Mucosa of gallbladder (tissue), 1 donor: ENCODE results near the gene MED9. TPM values are rescaled to one million over a fixed set of nuclear protein-coding genes. Genes with fewer than 3 reads are reported as not detected.
A peak's percentile ranks its signal among the peaks of the same experiment; 100 is the strongest.

Source experiments
- DNase-seq: peaks from one replicate; pipeline ENCODE4 v3.0.0-alpha.2; 2020; ENCODE audit warnings: low spot score
- total RNA-seq: library from RNA; stranded (reverse); gene quantifications from one replicate; pipeline ENCODE4 v1.2.1, GENCODE V29; 2021
- donor health status: DM: no; HTN: no; CAD: no.

The MED9 gene
- total RNA-seq, 1 donor from 2014 or later: 13.9 TPM

DNA sequence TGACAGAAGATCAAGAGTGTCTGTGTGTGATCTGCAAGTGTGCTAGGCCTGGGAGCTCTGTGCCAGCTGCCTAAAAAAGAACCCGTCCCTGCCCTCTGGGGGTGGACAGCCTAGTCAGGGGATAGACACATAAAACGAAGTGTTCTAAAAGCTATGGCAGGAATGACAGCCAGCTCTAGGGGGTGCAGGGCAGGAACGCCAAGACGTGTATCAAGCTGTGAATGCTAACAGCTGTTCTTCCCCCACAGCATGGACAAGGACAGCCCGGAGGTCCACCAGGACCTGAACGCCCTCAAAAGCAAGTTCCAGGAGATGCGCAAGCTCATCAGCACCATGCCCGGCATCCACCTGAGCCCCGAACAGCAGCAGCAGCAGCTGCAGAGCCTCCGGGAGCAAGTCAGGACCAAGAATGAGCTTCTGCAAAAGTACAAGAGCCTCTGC lies 14.3 kb downstream of the MED9 start:
- no peak for DNase-seq

DNA sequence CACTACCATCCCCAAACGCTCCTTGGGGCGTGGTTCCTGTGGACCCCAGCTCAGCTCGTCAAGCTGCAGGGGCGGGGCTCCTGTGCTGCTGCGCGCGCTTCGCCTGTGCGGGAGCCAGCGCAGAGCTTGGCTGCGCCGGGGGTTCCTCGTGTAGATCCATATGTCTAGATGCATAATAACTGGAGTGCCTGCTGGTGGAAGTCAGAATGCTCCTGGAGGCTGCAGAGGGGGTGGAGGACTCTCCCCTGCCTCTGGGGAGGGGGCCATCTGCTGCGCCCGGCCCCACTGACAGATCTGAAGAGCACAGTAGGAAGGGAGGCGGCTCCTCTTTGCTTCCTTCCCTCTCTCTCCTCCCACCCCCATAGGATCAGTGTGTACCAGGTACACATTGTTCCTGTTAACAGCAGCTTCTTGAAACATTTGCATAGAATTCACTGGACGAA lies 14.8 kb downstream of the MED9 start:
- DNase-seq: no peak

DNA sequence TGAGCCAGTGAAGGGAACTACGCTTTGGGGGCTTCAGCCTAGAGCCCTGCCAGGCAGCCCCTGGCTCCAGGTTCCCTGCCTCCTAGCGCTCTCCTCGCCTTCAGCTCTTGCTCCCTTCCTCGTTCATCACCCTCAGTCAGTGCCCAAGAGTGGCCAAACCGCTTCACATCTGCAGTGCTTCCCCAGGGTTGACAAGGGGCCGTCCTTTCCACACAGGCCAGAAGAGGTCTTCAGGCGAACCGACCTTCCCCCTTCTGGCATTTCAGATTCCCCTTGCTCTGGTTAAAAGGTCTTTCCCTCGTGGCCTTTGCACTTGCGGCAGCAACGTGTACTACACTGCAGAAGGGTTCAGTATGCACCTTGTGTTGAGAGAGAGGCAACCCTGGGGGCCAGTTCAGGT lies 15.3 kb downstream of the MED9 start:
- DNase-seq: no peak

DNA sequence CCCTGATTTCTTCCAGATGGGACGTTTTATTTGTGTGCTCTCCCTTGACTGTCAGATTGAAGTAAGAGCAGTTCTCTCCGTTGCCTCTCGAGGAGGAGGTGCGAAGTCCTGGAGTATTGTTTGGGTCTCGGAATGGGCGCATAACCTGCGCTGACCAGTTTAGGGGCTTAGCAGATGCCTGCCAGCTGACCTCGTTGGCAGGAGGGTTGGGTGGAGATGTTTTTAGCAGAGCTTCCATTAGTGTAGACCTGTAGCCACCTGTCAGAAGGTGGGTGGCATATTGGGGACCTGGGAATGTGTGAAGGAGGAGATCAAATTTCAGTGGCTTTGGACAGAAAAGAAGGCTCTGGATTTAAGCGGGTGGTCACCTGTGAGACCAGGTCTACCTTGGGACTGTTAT lies 15.8 kb downstream of the MED9 start:
- no peak for DNase-seq

DNA sequence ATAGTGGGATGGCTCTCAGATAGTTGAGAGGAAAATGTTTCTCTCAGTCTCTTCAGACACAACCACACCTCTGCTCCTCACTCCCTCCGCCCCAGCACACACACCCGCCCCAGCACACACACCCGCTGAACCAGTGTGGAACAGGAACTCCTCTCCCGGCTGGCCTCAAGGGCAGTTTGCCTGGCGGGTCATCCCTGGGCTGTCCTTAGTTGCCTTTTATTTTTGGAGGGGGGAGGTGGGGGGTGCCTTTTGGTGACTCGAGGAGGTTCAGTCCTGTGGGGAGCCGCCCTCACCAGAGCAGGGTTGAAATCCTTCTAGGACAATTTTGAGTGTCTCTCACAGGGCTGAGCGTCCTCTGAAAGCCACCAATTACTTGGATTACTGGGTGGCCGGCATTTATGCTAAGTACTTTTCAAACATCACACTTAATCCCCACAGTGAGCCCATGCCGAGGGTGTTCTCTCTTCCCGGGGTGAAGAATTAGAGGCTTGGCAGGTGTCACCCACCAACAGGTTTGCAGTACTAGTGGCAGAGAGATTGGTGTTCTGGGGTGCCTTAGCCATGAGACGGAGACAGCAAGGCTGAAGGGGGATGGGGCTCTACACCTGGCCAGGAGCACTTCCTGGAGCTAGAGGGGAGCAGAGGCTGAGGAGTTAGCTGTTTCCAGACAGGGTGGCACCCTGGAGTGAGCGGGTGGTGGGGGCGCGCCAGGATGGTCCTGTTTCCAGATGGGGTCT lies 16.6 kb downstream of the MED9 start:
- DNase-seq: no peak

DNA sequence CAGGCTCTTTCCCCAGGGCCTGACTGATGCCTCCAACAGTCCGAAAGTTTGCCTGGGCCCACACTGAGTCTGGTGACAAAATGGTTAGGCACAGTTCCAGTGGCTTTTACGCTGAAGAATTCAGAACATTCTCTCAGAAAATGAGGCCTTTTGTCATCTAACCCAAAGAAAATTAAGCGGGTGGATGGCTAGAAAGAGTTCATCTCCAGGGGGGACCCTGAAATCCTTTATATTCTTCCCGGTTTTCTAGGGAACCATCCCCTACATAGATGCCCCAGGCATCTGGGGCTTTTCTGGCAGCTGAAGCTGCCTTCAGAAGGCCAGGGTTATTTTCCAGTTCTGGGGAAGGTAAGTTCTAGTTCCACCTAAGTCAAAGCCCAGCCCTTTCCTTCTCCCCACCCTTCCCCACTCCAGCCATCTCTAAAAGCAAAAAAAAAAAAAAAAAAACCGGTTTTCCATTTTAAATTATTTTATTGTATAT lies 17.2 kb downstream of the MED9 start:
- no peak for DNase-seq

DNA sequence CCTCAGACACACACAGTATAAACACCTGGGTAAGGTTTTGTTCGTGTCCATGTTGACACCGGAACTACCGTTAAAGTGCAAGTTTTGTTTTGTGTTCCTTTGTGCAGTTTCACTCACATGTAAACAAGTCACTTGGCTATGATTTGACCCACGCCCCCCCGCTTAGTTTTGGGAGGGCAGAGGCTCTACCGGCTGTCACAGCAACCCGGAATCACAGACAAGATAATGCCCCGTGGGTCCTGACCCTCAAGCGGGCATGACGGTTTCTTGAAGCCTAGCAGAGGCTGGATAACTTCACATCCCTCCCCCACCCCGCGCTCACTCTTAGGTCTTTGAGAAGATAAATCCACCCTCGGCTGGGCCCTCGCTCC lies 17.7 kb downstream of the MED9 start:
- no peak for DNase-seq

DNA sequence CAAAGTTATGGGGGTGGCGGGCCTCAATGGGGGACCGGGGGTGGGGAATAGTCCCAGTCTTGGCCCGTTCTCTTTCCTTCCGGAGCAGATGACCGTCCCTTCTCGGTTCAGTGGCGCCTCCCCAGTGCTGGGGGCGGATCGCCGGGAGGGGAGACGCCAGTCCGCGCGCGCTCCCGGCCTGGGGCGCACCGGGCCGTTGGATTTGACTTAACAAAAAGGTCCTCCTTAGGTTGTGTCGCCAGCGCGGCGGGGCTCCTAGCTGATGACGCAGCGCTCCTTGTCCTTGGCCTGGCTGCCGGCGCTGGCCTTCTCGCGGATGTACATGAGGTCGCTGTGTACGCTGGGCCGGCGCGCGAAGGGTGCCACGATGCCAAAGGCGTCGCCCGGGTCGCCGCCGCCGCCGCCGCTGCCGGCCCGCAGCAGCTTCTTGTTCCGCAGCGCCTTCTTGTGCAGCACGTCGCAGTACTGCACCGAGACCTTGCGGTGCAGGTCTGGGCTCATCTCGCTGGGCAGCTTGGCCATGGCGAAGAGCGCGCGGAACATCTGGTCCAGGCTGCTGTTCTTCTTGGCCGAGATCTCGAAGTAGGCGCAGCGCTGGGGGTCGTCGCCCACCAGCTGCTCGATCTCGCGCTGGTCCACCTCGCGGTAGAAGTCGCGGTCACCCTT lies 18.2 kb downstream of the MED9 start:
- no peak for DNase-seq

DNA sequence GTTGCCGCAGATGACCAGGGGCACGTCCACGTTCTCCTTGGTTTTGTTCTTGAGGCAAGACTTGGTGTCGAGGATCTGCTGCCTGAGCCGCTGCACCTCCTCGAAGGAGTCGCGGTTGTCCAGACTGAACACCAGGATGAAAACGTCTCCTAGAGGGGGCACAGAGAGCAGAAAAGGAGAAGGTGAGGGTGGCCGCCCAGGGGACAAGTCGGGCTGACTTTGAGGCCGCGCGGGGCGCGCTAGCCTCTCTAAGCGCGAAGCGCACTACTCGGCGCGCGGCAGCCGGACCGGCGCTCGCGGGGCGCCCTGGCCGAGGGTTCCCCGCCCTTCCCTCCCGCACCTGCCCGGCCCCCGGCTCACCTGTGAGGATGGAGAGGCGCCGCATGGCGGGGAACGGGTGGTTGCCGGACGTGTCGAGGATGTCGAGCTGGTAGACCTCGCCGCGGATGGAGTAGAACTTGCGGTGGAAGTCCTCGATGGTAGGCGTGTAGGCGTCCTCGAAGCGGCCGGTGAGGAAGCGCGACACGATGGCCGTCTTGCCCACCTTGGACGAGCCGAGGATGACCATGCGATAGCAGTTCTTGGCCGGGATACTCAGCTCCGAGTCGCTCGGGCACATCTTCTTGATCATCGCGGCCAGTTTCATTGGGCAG lies 18.9 kb downstream of the MED9 start:
- DNase-seq: no peak

DNA sequence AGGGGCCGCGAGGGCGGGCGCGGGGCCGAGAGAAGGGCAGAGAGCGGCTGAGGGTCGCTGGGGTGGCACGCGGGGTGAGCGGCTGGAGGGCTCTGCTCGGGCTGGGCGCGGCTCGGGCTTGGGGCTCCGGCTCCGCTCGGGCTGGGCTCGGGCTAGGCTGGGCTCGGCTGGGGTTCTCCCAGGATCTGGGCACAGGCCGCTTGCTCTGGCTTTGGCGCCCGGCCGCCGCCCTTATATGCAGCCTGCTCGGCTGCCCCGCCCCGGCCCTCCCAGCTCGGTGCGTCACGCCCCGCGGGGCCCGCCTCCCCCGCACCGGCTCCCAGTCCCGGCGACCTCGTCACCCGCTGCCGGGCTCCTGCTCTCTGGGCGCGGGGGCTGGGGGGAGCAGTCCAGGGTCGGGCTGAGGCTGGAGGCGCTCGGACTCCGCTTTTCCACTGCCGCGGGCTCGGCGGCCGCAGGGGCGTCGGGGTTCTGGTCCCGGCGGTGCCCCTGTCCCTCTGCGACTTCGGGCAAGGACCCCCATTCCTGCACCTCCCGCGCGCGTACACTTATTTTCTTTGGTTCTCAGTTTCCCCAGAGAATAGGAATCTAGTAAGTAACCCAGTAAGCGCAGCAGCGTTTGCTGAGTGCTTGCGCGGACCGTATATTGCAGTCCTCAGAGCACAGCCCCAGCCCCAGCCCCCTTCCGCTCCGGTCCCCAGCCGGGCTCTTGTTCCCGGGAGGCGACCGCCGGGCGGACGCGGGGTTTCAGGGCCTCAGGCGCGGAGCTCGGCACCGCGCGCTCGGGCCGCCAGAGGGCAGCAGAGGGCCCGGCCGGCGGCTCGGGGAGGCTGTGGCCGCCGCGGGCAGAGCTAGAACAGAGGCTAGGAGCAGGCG lies 19.6 kb downstream of the MED9 start, which contains the start of gene RASD1:
Gene RASD1 (minus strand): TSS at position 207 of the 876 bp plus-strand sequence. CDS start 214 bp downstream, outside the sequence.
- peak; percentile 91 for DNase-seq

DNA sequence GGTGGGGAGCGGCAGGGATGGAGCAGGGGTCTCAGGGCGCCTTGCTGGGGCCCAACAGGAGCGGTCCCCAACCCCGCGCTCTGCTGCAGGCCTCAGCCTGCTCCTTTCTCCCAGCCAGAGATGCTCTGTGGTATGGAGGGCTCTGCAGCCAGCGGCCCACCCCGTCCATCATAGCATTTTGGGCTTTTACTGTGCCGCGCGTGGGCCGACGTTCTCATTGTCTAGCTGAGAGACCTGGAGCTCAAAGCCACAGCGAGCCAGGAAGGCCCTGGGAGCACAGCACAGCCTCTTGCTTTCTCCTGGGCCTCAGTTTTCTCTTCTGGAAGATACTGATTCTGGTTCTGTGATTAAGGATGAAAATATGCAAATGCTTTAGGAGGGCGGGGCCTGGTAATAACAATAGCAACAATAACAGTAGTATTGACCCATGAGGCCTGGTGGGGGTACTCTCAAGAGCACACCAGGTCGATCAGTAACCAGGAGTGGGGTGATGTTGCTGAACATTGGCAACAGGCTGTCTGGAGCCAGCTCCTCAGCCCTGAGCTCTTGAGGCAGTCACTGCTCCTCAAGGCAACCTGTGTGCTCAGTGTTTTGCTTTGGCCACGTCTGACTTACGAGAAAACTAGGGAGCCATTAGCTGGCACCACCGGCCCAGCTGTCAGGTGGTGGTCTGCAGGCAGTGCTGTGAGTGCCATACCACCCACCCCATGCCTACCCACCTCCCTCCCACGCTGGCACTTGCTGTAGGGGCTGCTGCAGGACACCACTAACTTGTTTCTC lies 20.5 kb downstream of the MED9 start:
- DNase-seq: no peak

DNA sequence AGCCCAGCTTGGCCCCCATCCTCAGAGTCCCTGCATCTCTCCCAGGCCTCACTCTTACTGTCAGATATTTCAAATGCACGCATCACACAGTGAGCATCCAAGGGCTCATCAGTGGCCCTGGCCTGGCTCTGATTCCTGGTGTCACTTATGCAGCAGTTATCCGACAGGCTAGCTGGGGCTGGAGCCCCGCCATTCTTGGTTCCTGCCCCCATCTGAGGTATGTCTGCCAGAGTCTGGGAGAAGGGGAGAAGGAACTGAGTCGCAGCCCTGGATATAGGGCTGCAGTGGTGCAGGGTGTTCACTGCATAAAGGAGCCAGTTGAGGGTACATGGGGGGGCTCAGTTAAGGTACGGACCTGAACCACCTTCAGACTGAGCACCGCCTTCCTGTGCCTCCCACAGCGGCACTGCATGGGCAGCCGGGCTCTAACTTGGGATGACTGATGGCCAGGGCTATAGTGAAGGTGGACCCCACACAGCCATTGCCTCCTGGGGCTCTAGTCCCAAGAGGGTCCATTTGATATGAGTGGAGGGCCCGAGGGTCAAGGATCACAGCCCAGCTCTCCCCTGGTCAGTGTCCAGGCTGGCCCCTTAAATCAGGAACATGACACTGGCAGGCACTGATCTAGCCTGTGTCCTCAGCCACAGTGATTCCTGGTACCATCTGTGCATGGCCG lies 21.2 kb downstream of the MED9 start:
- DNase-seq: no peak

DNA sequence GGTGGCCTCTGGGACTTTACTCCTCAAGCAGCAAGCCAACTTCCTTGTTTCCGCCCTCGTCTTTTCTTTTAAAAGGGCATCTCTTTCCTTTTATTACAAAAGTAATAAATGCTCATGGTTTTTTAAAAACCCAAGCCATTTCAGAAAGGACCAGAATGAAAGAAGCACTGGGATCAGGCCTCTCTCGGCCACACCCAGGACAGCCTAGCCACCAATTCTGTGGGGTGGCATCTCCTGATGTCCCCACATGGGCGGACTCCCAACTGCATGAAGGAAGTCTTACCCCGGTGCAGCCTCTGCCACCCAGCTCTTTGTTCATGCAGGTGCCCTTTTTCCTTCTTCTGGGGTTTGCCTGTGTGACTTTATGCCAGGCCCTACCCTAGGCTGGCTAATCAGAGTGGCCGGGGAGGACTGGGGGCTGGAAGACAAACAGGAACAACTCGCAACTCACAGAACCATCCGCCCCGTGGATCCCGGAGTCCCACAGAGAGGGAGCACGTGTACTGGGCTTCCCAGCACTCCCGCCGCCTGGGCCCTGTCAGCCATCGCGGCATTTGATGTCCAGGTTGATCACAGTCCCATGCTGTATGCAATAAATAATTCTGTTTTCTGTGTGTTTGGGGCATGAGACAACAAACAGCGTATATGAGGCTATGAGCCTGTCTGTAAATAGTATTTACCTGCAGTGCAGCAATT lies 22.0 kb downstream of the MED9 start:
- DNase-seq: no peak

DNA sequence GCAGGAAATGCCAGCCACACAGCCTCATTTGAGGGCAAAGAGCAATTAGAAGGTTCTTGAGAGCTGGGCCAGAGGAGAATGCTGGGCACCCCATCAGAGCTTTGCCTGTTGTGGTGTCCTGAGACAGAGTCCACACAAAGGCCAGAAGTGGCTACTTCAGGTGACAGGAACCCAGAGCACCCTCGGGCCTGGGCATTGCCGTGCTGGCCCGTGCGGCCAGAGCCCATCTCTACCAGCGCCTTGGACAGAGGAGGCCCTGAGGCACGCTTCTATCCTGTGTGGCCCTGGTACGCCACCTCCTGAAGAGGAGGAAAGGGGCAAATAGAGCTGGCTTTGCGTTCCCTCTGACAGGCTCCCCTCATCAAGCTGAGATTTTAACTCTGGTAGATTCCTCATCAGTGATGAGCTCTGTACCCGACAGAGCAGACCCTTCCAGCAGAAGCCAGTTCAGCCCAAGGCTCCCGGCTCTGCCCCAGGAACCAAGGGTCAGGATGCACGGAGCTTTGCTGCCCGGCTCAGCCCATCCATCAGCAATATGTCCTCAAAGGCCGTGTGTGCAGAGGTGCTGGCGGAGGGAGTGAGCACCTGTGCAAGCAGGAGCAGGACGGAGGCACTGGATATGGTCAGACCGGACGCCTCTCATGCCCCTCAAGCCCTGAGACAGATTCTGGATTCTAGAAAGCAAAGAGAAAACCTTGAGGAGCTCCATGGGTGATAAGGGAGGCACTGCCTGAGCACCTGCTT lies 22.8 kb downstream of the MED9 start:
- DNase-seq: no peak

DNA sequence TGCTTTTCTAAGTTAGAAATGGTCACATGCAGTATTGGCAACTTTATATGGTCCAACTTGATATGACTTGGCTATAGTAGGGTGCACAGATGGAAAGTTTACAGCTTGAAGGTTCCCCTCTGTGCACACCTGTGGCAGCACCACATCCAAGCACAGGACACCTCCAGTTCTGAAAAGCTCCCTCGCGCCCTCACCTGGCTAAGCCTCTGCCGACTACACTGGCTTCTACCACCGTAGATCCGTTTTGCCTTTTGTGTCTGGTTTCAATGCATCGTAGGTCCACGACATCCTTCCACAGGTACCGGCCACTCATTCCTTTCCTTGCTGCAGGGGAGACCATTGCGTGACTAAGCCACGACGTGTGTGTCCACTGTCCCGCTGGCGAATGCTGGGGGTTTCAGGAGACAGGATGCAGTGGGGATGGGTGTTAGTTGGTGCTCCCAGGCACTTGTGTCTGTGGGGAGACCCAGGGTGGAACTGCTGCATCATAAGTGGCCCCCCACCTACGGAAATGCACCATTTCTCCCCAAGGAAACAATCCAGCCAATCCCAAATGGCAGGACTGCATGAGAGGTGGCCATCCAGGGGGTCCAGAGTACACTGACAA lies 24.3 kb downstream of the MED9 start:
- no peak for DNase-seq

DNA sequence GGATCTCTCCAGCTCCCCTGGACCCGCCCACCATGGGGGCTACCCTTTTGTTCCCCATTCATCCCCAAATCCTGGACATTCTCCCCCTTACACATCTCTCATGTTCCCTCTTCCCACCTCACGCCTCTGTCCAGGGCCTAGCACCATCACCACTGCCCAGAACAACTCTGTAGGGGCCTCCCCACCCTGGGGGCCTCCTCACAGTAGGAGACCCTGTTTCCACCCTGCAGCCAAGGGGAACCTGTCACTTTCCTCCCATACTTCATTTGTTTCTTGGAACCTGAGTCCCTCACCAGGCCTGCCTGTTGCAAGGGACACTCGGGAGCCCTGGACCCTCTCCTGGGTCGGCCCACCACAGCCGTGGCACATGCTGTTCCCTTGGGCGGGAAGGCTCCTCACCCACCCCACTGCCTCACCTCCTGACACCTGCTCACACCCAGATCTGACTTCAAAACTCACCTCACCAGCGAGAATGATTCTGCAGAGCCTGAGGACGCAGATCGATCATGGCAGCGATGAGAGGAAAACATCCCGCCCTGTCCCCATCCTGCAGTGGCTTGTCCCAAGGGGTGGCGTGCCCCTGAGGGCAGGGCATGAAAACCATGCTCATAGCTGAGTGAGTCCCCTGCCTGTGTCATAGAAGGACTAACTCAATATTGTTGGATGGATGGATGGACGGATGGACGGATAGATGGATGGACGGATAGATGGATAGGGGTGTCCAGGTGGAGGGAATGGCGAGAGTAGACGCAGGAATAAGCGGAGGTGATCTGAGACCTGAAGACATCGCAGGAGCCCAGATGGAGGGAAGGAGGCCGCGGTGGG lies 26.2 kb downstream of the MED9 start:
- DNase-seq: no peak

DNA sequence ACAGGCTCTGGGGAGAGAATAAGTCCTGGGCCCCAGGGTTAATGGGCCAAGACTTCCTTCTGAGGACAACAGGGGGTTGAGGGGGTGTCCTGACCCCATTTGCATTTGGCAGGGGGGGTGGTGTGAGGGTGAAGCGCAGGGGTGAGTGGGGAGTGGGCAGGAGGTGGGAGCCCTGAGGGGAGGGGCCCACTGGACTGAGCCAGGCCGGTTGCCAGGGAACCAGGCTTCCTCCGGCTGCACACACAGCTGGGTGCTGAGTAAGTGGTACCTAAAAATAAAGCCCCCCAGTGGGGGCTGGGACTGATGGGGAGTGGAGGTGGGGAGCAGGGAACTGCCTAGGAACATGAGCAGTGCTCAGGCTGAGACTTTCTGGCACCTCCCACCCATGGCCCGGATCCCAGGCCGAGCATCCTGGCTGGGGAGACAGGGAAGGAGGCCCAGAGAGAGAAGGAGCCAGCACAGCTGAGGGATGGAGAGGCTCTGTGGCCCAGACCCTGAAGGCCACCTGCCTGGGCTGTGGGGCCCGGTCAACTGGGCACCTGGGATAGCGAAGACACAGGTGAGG lies 26.8 kb downstream of the MED9 start:
- DNase-seq: no peak
